Measurements from ENCODE around the gene SDC3.

SDC3 gene

DNA sequence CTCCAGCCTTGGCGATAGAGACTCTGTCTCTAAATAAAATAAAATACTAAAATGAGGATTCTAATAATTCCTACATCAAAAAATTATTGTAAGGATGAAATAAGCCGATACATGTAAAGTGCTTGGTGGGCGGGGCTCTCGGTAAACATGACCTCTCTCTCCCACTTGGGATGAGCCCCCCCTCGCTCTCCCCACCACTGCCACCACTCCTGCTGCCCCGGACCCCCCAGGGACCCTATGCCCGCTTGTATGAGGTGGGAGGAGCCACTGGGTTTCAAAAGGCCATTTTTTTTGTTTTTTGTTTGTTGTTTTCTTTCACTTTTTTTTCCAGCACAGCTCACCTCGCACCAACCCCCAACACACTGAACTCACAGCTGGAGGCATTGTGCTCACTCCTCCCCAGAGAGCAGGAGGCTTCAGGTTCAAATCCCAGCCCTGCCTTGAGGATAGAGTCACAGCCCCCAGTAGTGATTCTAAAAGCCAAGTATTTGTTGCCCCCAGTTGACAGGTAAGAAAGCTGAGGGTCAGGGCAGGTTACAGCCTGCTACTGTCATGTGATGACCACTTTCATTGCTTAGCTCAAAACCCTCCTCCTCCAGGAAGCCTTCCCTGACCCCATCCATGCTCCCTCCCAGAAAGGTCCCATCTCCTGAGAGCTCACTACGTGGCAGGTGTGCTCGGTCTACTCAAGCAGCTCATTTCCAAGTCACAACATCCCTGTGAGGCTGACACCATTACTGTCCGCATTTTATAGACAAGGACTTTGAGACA is 4.2 kb downstream of the SDC3 start:
- no peak for FAIRE-seq

DNA sequence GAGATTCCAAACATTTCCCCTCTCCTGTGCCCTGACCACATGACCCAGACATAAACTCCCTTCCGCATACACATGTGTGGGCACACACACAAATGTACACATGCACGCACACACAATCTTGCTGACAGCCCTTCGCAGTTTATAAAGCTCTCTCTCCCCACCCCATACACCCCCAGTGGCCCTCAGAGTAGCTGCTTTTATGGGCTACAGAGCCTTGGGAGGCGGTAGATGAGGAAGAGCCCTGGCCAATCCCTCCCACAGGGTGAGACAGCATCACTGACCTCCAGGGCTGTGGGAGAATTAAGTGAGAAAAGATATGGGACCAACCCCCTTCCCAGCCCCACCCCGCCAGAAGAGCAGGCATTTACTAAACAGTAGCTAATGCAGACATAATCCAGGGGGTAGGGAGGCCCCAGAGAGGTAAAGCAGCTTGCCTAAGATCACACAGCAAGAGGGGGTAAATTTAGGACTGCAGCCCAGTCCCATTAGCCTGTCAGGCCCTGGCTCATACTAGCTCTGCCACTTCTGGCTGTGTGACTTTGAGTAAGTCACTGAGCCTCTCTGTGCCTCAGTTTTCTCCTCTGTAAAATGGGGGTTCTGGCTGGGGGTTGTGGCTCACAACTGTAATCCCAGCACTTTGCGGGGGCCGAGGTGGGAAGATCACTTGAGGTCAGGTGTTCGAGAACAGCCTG is 5.1 kb downstream of the SDC3 start:
- no peak for FAIRE-seq

GRCh38 chr1:30902593-30903290 is 5.8 kb downstream of the SDC3 start:
- no peak for FAIRE-seq

GRCh38 chr1:30901798-30902581 is 6.6 kb downstream of the SDC3 start:
- no peak for FAIRE-seq

GRCh38 chr1:30900931-30901560 is 7.5 kb downstream of the SDC3 start:
- no peak for FAIRE-seq

DNA sequence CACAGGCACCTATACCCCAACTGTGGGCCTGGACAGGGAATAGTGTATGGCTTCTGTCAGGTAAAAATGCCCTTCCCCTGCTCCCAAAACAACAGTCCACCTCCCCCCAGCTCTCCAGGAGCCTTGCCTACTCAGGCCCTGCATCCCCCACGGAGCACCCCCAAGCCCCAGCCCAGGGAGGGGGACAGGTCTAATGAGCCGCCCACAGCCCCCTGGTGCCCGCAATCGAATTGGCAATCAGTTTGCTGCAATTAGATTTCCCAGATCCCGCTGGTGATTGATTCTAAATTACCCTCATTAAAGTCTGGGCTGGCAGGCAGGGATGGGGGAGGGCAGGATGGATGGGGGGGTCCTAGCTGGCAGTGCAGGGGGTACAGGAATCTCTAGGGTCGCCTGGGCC is 8.1 kb downstream of the SDC3 start:
- no peak for FAIRE-seq

DNA sequence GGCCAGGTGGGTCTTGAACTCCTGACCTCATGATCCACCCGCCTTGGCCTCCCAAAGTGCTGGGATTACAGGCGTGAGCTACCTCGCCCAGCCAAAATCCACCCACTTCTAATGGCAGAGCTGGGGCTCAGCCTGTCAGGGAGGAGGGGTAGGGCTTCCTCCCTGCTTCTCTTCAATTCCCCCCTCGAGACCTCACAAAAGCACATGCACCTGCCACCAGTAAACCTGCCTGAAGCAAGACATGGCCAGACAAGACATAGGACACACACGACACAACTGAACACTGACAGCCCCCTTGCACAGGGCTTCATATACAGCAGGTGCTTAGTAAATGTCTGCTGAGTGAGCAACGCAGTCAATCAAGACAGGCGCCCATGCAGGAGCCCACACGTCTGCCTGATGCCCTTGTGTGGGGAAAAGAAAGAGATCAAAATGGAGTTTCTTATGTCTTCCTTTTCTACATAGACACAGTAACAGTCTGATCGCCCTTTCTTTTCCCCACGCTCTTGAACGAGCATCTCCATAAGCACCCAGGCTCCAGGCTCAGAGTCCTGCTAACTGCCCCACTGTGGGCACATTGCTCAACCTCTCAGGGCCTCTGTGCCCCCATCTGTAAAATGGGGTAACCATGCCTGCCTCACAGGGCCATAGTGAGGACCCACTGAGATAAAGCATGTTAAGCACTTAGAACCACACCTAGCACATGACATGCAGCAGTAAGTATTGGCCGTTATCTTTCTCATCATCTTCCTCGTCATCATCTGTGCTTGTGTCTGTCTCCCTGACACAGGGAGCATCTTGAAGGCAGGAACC is 8.8 kb downstream of the SDC3 start:
- FAIRE-seq = no peak

DNA sequence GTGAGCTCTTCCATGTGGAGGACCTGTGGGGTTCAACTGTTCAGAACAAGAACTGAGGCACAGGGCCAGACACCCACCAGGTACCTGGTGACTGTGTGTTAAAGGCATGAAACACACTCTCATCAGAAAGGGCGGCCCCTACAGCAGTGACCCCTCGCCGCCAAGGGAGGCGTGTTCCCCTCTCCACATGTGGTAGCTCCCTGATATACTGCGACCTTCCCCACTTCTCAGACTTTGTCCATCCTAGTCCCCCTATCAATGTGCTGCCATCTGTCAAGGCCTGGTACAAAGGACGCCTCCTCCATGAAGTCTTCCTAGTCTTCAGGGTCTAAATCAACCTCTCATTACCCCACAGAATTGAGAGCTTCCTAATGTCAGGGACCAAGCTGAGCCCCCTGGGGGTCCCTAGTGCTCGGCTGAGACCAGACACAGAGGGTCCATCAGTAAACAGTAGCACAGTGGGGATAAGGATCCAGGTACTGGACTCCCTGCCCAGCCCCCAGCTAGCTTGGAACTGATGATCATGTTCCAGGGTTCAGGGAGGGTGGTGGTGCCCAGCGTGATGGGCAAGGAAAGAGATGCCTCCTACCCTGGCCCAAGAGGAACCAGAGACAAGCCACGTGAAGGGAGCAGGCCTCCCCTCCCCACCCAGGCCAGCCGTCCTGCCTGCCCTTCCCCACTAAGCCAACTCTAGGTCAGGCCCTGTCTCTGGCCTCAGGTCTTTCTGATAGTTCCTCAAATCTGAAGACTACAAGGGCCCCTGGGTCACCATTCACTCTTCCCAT is 10.3 kb downstream of the SDC3 start:
- no peak for FAIRE-seq

GRCh38 chr1:30896905-30897304 is 11.7 kb downstream of the SDC3 start:
- FAIRE-seq = no peak

DNA sequence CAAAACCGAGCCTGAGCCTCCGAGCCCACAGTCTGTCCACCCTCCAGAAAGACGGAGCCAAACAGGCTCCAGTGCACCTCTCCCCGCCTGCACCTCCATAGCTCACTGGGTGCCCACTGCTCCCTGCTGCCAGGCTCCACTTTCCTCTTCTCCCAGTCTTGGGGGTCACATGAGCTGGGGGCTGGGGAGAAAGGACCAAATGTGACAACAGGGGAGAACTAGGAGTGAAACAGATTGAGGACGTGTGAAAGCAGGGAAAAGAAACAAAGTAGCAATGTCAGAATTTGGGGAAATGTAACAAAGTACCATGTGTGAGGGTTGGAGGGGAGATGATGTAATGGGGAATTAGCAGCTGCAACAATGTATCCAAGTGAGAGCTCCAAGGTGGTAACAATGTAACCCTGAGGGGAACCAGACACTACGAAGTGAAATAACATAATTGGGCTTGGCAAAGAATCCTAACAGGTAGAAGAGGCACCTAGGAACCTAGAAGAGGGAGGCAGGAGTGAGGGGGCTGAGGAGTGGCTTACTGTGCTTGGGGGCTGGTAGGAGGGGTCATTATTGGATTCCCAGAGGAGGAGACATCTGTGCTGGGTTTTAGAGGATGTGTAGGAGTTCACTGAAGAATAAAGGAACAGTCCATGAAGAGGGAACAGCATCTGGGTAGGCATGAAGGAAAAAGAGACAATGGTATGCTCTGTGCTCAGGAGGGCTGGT is 12.5 kb downstream of the SDC3 start:
- FAIRE-seq = no peak

DNA sequence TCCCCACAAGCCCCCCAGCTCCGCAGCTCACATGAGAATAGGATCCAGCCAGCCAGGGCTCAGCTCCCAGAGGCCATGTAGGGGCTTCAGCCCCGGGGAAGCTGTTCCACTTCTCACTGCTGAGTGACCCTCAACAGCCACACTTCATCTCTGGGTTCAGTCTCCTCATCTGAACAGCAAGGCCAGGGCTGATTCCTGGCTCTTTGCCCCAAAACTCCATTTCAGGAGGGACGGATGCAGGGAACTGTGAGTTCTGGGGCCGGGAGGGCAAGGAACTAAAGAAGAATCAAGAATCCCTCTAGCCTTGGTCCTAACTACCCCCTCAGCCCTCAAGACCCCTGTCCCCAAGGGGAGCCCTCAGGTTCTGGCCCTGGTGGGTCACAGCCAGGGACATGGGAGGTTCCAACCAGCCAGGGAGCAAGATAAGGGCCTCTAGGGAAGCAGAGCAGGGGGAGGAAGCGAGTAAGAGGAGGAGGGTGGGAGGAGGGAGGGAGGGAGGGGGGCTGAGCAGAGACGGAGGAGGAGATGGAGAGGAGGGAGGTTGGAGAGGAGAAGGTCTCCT is 13.1 kb downstream of the SDC3 start:
- no peak for FAIRE-seq

GRCh38 chr1:30894508-30894973 is 14.0 kb downstream of the SDC3 start:
- no peak for FAIRE-seq

- FAIRE-seq = no peak
These were observed 14.6 kb downstream of the SDC3 start for GRCh38 chr1:30893776-30894507.

- no peak for FAIRE-seq
These were observed 15.9 kb downstream of the SDC3 start for GRCh38 chr1:30892671-30893073.

DNA sequence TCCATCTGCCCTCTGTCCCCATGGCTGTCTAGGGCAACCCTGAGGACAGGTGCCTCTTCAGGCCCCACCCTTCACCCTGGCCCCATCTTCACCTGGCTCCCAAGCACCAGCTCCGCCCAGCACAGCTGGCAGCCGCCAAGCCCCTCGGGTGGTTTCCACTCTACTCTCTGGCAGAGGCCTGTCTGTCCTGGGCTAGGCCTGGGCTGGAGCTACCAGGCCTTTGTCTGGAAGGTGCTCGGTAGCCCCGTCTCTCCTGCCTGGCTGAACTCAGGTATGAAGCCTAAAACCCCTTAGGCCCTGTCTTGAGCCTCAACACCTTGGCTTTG is 17.4 kb downstream of the SDC3 start:
- FAIRE-seq = no peak

- no peak for FAIRE-seq
These were observed 17.9 kb downstream of the SDC3 start for GRCh38 chr1:30890502-30891226.

DNA sequence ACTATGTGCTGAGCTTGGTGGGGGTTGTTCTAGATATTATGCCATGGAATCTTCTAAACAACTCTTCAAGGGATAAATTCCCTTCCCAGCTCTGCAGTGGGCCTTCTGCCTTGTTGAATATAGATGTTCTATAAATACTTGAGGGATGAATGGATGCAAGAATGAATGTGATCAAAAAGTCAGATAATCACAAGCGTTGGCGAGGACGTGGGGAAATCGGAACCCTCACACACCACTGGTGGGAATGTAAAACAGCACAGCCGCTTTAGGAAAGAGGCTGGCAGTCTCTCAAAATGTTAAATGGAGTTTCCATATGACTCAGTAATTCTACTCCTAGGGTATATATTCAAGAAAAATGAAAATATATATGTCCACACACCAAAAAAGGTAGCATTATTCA is 19.0 kb downstream of the SDC3 start:
- FAIRE-seq = no peak

DNA sequence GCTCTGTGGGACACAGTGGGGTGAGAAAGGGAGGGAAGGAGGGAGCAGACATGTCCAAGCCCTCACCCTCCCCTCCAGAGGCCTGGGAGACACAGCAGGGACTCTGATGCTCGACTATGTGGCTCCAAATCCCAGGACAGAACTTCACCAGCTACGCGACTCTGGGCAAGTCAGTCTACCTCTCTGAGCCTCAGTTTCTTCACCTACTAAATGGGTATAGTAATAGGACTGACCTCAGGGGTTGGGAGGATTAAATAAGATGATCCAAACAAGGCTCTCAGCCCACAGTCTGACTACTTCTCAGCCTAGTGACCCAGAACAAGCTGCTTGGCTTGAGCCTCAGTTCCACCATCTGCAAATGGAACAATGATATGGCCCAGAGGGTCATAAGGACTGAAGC is 19.6 kb downstream of the SDC3 start:
- FAIRE-seq = no peak

DNA sequence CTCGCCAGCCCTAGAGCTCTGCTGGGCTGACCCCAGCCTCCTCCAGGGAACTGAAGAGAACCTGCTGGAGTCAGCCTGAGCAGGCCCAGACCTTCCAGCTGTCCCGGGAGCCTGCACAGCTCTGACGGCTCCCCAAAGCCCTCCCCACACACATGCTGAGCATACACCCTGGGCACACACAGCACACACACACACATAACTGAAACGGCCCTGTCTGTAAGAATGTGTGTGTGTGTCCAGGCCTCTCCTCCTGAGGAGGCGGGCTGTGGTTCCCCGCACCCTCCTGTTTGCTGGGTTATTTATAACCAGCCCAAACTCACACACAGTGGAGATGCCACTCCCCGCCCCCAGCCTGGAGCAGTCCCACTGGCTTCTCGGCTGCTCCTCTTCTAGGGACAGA is 20.2 kb downstream of the SDC3 start:
- FAIRE-seq = no peak

Data from islet of Langerhans (tissue), 1 donor.